ENCODE measurements around the gene TBC1D22B.

The TBC1D22B gene

GRCh38 chr6:37257634-37258404 lies at the start of gene TBC1D22B, which contains the start of gene TMEM217:
TSS of gene TBC1D22B (plus strand) at chr6:37257772. CDS start at chr6:37257918, 146 bp downstream.
TSS of gene TMEM217 (minus strand) at chr6:37258144. CDS start at chr6:37219030, 39,114 bp downstream.
- in situ Hi-C loops (cut with MboI; ENCODE audit: low sequenced_read_pairs) = no loop called here

GRCh38 chr6:37207903-37208456 lies 49.6 kb upstream of the TBC1D22B start:
- in situ Hi-C loops (cut with MboI; ENCODE audit: low sequenced_read_pairs) = loop anchor here (5.0 to 25.0 kb wide), 5 partner anchors 36 to 596 kb away; partner anchors contain the start of genes C6orf89 and PIM1

GRCh38 chr6:37208793-37209192 lies 48.8 kb upstream of the TBC1D22B start:
- in situ Hi-C loops (cut with MboI; ENCODE audit: low sequenced_read_pairs) = loop anchor here (5.0 to 25.0 kb wide), 5 partner anchors 36 to 596 kb away; partner anchors contain the start of genes C6orf89 and PIM1

GRCh38 chr6:37209461-37210205 lies 47.9 kb upstream of the TBC1D22B start:
- in situ Hi-C loops (cut with MboI; ENCODE audit: low sequenced_read_pairs) = loop anchor here (5.0 to 25.0 kb wide), 5 partner anchors 37 to 597 kb away; partner anchors contain the start of genes C6orf89 and PIM1

GRCh38 chr6:37210313-37210968 lies 47.1 kb upstream of the TBC1D22B start:
- in situ Hi-C loops (cut with MboI; ENCODE audit: low sequenced_read_pairs) = loop anchor here (25.0 kb wide), 3 partner anchors 323 to 598 kb away; partner anchors contain the start of gene C6orf89

- in situ Hi-C loops (cut with MboI; ENCODE audit: low sequenced_read_pairs) = loop anchor here (25.0 kb wide), 3 partner anchors 325 to 600 kb away; partner anchors contain the start of gene C6orf89
Observed at GRCh38 chr6:37212268-37212667, 45.3 kb upstream of the TBC1D22B start.

- in situ Hi-C loops (cut with MboI; ENCODE audit: low sequenced_read_pairs) = loop anchor here (25.0 kb wide), 3 partner anchors 331 to 606 kb away; partner anchors contain the start of gene C6orf89
Observed at GRCh38 chr6:37218061-37218460, 39.5 kb upstream of the TBC1D22B start.

- in situ Hi-C loops (cut with MboI; ENCODE audit: low sequenced_read_pairs) = loop anchor here (25.0 kb wide), 3 partner anchors 331 to 606 kb away; partner anchors contain the start of gene C6orf89
Observed at GRCh38 chr6:37218511-37218910, 39.1 kb upstream of the TBC1D22B start.

GRCh38 chr6:37221585-37222124 lies 35.9 kb upstream of the TBC1D22B start:
- in situ Hi-C loops (cut with MboI; ENCODE audit: low sequenced_read_pairs) = loop anchor here (25.0 kb wide), 3 partner anchors 334 to 609 kb away; partner anchors contain the start of gene C6orf89

- in situ Hi-C loops (cut with MboI; ENCODE audit: low sequenced_read_pairs) = loop anchor here (25.0 kb wide), 3 partner anchors 335 to 610 kb away; partner anchors contain the start of gene C6orf89
Observed at GRCh38 chr6:37222125-37222967, 35.2 kb upstream of the TBC1D22B start.

GRCh38 chr6:37222992-37223391 lies 34.6 kb upstream of the TBC1D22B start:
- in situ Hi-C loops (cut with MboI; ENCODE audit: low sequenced_read_pairs) = loop anchor here (25.0 kb wide), 3 partner anchors 336 to 611 kb away; partner anchors contain the start of gene C6orf89

- in situ Hi-C loops (cut with MboI; ENCODE audit: low sequenced_read_pairs) = no loop called here
Observed at GRCh38 chr6:37225350-37226169, 32.0 kb upstream of the TBC1D22B start.

- in situ Hi-C loops (cut with MboI; ENCODE audit: low sequenced_read_pairs) = no loop called here
Observed at GRCh38 chr6:37230104-37230503, 27.5 kb upstream of the TBC1D22B start.

GRCh38 chr6:37232430-37233017 lies 25.0 kb upstream of the TBC1D22B start:
- in situ Hi-C loops (cut with MboI; ENCODE audit: low sequenced_read_pairs) = no loop called here

- in situ Hi-C loops (cut with MboI; ENCODE audit: low sequenced_read_pairs) = no loop called here
Observed at GRCh38 chr6:37233541-37233940, 24.0 kb upstream of the TBC1D22B start.

GRCh38 chr6:37236921-37237320 lies 20.7 kb upstream of the TBC1D22B start:
- in situ Hi-C loops (cut with MboI; ENCODE audit: low sequenced_read_pairs) = no loop called here

- in situ Hi-C loops (cut with MboI; ENCODE audit: low sequenced_read_pairs) = no loop called here
Observed at GRCh38 chr6:37237789-37238188, 19.8 kb upstream of the TBC1D22B start.

GRCh38 chr6:37238381-37238780 lies 19.2 kb upstream of the TBC1D22B start:
- in situ Hi-C loops (cut with MboI; ENCODE audit: low sequenced_read_pairs) = no loop called here
